ENCODE data around the gene CAPNS2. TPM values are rescaled to one million over a fixed set of nuclear protein-coding genes. Genes with fewer than 3 reads are reported as not detected.

CAPNS2 gene
- total RNA-seq, 3 donors from 2014 or later, result 0.41 to 0.60 (median 0.51) TPM

- ATAC-seq (peak; percentile 39), DNase-seq (no peak)
- intact Hi-C loops (cut with DNase I, micrococcal nuclease), result no loop called here
- Histone ChIP-seq H3K9me3 (no peaks in the 10 kb centered on the region), H3K4me1 (ENCODE audit: low read depth) (no peaks in the 10 kb centered on the region), H3K4me3 (no peak overlapping the region), H3K36me3 (ENCODE audit: low read depth) (no peaks in the 10 kb centered on the region)
- TF ChIP-seq CTCF (IDR thresholded peaks at IDR 0.05), result no peak
These were observed 6.0 kb downstream of the CAPNS2 start for GRCh38 chr16:55572439-55572838.

- ATAC-seq, result no peak
- Histone ChIP-seq H3K36me3 (ENCODE audit: low read depth) (no peaks in the 10 kb centered on the region), H3K4me1 (ENCODE audit: low read depth) (no peaks in the 10 kb centered on the region), H3K9me3 (no peaks in the 10 kb centered on the region), H3K4me3 (no peak overlapping the region)
- DNase-seq, result no peak
- TF ChIP-seq CTCF (IDR thresholded peaks at IDR 0.05), result no peak
- intact Hi-C loops (cut with DNase I, micrococcal nuclease), result no loop called here
These were observed 8.3 kb downstream of the CAPNS2 start for GRCh38 chr16:55574811-55575210.

GRCh38 chr16:55575496-55575895, 9.0 kb downstream of the CAPNS2 start:
- intact Hi-C loops (cut with DNase I, micrococcal nuclease), result no loop called here
- Histone ChIP-seq H3K4me3 (no peak overlapping the region), H3K9me3 (no peaks in the 10 kb centered on the region), H3K36me3 (ENCODE audit: low read depth) (no peaks in the 10 kb centered on the region), H3K4me1 (ENCODE audit: low read depth) (no peaks in the 10 kb centered on the region)
- ATAC-seq, result no peak
- no peak for TF ChIP-seq CTCF (IDR thresholded peaks at IDR 0.05)
- DNase-seq, result no peak

- intact Hi-C loops (cut with DNase I, micrococcal nuclease), result no loop called here
- no peak for DNase-seq
These were observed 9.9 kb downstream of the CAPNS2 start for GRCh38 chr16:55576384-55576783.

GRCh38 chr16:55577887-55578286, 11.4 kb downstream of the CAPNS2 start:
- intact Hi-C loops (cut with DNase I, micrococcal nuclease), result no loop called here
- no peak for TF ChIP-seq CTCF (IDR thresholded peaks at IDR 0.05)
- DNase-seq, result no peak
- H3K4me3 ChIP-seq, result no peak overlapping the region
- no peak for ATAC-seq
- no peaks in the 10 kb centered on the region for H3K36me3 ChIP-seq (ENCODE audit: low read depth)
- no peaks in the 10 kb centered on the region for H3K4me1 ChIP-seq (ENCODE audit: low read depth)
- no peaks in the 10 kb centered on the region for H3K9me3 ChIP-seq

More at GRCh38 chr16:55576384-55576783, 9.9 kb downstream of the CAPNS2 start:
- TF ChIP-seq CTCF (IDR thresholded peaks at IDR 0.05), result no peak
- no peak for ATAC-seq
- Histone ChIP-seq H3K36me3 (ENCODE audit: low read depth) (no peaks in the 10 kb centered on the region), H3K9me3 (no peaks in the 10 kb centered on the region), H3K4me1 (ENCODE audit: low read depth) (no peaks in the 10 kb centered on the region), H3K4me3 (no peak overlapping the region)

GRCh38 chr16:55585631-55586030, 19.1 kb downstream of the CAPNS2 start:
- ATAC-seq (no peak), DNase-seq (no peak)
- H3K4me3 ChIP-seq, result no peak overlapping the region
- intact Hi-C loops (cut with DNase I, micrococcal nuclease), result no loop called here
- no peaks in the 10 kb centered on the region for H3K36me3 ChIP-seq (ENCODE audit: low read depth)
- no peak for TF ChIP-seq CTCF (IDR thresholded peaks at IDR 0.05)
- H3K9me3 ChIP-seq, result no peaks in the 10 kb centered on the region
- H3K4me1 ChIP-seq (ENCODE audit: low read depth), result no peaks in the 10 kb centered on the region
